ENCODE data around the gene ITM2C.

Gene ITM2C

GRCh38 chr2:230893338-230893737, 28.6 kb downstream of the ITM2C start:
- no peak for DNase-seq (ENCODE audit: low spot score)

- DNase-seq (ENCODE audit: low spot score), result peak; percentile 60
Observed at GRCh38 chr2:230893841-230894781, 29.4 kb downstream of the ITM2C start.

GRCh38 chr2:230895536-230896345, 31.0 kb downstream of the ITM2C start:
- no peak for DNase-seq (ENCODE audit: low spot score)

GRCh38 chr2:230896346-230897115, 31.8 kb downstream of the ITM2C start:
- DNase-seq (ENCODE audit: low spot score), result no peak

GRCh38 chr2:230898016-230898712, 33.4 kb downstream of the ITM2C start:
- no peak for DNase-seq (ENCODE audit: low spot score)

- no peak for DNase-seq (ENCODE audit: low spot score)
Observed at GRCh38 chr2:230898713-230899091, 34.0 kb downstream of the ITM2C start.

GRCh38 chr2:230899287-230899686, 34.5 kb downstream of the ITM2C start:
- peak; percentile 68 for DNase-seq (ENCODE audit: low spot score)

- DNase-seq (ENCODE audit: low spot score), result peak; percentile 74
Observed at GRCh38 chr2:230899786-230900185, 35.0 kb downstream of the ITM2C start.

- DNase-seq (ENCODE audit: low spot score), result no peak
Observed at GRCh38 chr2:230900336-230900995, 35.7 kb downstream of the ITM2C start.

- DNase-seq (ENCODE audit: low spot score), result no peak
Observed at GRCh38 chr2:230901006-230901405, 36.3 kb downstream of the ITM2C start.

- DNase-seq (ENCODE audit: low spot score), result no peak
Observed at GRCh38 chr2:230902180-230902899, 37.6 kb downstream of the ITM2C start.

- no peak for DNase-seq (ENCODE audit: low spot score)
Observed at GRCh38 chr2:230903231-230904150, 38.7 kb downstream of the ITM2C start.

- no peak for DNase-seq (ENCODE audit: low spot score)
Observed at GRCh38 chr2:230904856-230905447, 40.2 kb downstream of the ITM2C start.

GRCh38 chr2:230905448-230906421, 41.0 kb downstream of the ITM2C start:
- no peak for DNase-seq (ENCODE audit: low spot score)

GRCh38 chr2:230906471-230907230, 41.9 kb downstream of the ITM2C start:
- no peak for DNase-seq (ENCODE audit: low spot score)

- DNase-seq (ENCODE audit: low spot score), result no peak
Observed at GRCh38 chr2:230907361-230908091, 42.8 kb downstream of the ITM2C start.

Data from putamen (tissue), 1 donor.